MM.1S (cell line): ENCODE measurements around the gene NDUFB8.
"Not testable (repeated sequence)": the region's sequence is repeated elsewhere in the genome, so short reads cannot be mapped to it uniquely, and the experiment has no call there.

Source experiments
- EZH2 ChIP-seq: fragments of 300-600 bp; sonication (generic); optimal IDR thresholded peaks from 2 replicates; pipeline ENCODE3; 2017; ENCODE audit warnings: low read depth, mild to moderate bottlenecking, antibody characterized with exemption, low read length, mixed read lengths
- EZH2phosphoT487 ChIP-seq: fragments of 300-600 bp; sonication (generic); IDR thresholded peaks from 2 replicates; pipeline ENCODE4 v1.6.1; 2018; ENCODE audit warnings: antibody characterized with exemption, low read length
- TF ChIP-seq, protein P1 (sequence below): fragments of 300-600 bp; sonication (generic); IDR thresholded peaks from 2 replicates; pipeline ENCODE4 v1.5.1; 2016; ENCODE audit warnings: antibody characterized with exemption, low read length, mixed read lengths

- TF ChIP-seq EZH2, EZH2phosphoT487: not testable (repeated sequence)
- TF ChIP-seq, protein P1, sequence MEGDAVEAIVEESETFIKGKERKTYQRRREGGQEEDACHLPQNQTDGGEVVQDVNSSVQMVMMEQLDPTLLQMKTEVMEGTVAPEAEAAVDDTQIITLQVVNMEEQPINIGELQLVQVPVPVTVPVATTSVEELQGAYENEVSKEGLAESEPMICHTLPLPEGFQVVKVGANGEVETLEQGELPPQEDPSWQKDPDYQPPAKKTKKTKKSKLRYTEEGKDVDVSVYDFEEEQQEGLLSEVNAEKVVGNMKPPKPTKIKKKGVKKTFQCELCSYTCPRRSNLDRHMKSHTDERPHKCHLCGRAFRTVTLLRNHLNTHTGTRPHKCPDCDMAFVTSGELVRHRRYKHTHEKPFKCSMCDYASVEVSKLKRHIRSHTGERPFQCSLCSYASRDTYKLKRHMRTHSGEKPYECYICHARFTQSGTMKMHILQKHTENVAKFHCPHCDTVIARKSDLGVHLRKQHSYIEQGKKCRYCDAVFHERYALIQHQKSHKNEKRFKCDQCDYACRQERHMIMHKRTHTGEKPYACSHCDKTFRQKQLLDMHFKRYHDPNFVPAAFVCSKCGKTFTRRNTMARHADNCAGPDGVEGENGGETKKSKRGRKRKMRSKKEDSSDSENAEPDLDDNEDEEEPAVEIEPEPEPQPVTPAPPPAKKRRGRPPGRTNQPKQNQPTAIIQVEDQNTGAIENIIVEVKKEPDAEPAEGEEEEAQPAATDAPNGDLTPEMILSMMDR = not testable (repeated sequence)
These were observed 45.5 kb upstream of the NDUFB8 start for GRCh38 chr10:100575146-100575545.
